Measurements from ENCODE around the gene NHS.

- no peak for TF ChIP-seq CTCF (IDR thresholded peaks at IDR 0.05; ENCODE audit: low read length)
- TF ChIP-seq EZH2 (IDR thresholded peaks at IDR 0.05; ENCODE audit: borderline replicate concordance, low read length): no peak
Measured at GRCh38 chrX:17546356-17546755, 171.4 kb downstream of the NHS start.

Measured in OCI-LY1 (cell line).